ENCODE results near the gene BIRC5. TPM values are rescaled to one million over a fixed set of nuclear protein-coding genes. Genes with fewer than 3 reads are reported as not detected.

BIRC5 gene
- total RNA-seq, 4 donors from 2014 or later, result under 0.01 to 2.0 (median 0.13) TPM; not detected in 1

DNA sequence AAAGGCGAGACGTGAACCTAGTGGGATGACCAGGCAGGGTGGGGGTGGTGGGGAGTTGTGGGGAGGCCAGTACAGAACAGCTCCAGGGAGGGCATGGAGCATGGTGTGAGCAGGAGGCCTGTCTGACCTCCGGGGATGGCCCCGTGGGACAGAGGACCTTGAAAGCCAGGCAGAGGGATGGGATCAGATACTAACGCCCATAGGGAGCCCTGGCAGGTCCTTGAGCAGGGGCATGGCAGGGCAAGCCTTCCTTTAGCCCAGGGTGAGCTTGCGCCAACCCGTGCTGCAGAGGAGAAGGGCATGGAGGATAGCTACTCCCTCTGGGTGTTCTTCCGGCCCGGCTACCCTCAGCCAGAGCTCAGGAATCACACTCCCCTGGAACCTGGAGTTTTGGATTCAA, 52.7 kb downstream of the BIRC5 start:
- H3K27me3 ChIP-seq, result peaks cover 0 to 34% (median 0%) of the 10 kb centered on the region in 4 donors
- WGBS, result 86% methylated on average over 8 of the region's 9 CpGs

DNA sequence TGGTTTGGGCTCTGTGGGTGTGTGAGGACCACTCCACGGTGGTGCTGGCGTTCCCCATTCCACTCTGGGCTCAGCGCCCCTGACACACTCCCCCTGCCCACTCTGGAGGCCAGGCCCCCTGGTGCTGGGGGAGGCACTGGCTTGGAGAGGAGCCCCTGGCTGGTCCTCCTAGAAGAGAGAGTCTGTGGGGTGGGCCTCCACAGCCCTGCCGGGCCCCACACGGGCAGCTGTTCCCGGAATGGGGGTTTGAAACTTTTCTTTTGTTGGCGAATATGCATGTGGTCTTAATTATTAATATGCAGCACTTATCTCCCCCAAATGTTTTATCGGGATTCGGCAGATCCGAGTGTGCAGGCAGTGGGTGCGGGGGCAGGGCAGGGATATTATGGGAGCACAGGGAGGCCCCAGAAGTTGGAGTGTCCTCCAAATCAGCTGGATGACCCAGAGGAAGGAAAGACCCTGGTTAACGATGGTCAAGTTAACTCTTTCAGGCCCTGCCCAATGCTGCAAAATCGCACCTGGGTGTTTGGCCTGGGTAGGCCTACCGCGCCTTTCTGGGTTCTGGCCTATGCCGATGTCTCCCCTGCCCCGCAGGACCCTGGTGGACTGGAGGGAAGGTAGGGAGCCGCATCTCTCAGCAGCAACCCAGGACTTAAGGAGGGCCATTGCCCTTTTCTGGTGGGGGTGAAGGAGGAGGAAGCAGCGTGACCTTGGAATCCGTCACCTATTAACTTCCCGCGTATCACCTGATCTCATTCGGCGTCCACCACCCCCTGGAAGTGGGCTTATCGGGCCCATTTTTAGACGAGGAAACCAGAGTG, 53.4 kb downstream of the BIRC5 start:
- Histone ChIP-seq H3K9me3 (no peaks in the 10 kb centered on the region), H3K4me3 (no peak overlapping the region), H3K36me3 (no peaks in the 10 kb centered on the region), H3K4me1 (peaks cover 18 to 28% (median 22%) of the 10 kb centered on the region in 4 donors), H3K27ac (replicated peaks in 1 of 4) (no peak overlapping the region), H3K27me3 (peaks cover 0 to 41% (median 0%) of the 10 kb centered on the region in 4 donors)
- 81% methylated on average over 21 of the region's 26 CpGs for WGBS
- intact Hi-C loops (cut with DNase I), result no loop called here
- no peak for DNase-seq (ENCODE audit: extremely low spot score)
- TF ChIP-seq POLR2A (IDR thresholded peaks at IDR 0.05; ENCODE audit: low read depth) (no peak), POLR2AphosphoS5 (IDR thresholded peaks at IDR 0.05) (no peak), EP300 (IDR thresholded peaks at IDR 0.05) (no peak)
- TF ChIP-seq, protein P1, sequence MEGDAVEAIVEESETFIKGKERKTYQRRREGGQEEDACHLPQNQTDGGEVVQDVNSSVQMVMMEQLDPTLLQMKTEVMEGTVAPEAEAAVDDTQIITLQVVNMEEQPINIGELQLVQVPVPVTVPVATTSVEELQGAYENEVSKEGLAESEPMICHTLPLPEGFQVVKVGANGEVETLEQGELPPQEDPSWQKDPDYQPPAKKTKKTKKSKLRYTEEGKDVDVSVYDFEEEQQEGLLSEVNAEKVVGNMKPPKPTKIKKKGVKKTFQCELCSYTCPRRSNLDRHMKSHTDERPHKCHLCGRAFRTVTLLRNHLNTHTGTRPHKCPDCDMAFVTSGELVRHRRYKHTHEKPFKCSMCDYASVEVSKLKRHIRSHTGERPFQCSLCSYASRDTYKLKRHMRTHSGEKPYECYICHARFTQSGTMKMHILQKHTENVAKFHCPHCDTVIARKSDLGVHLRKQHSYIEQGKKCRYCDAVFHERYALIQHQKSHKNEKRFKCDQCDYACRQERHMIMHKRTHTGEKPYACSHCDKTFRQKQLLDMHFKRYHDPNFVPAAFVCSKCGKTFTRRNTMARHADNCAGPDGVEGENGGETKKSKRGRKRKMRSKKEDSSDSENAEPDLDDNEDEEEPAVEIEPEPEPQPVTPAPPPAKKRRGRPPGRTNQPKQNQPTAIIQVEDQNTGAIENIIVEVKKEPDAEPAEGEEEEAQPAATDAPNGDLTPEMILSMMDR (IDR thresholded peaks at IDR 0.05), result no peak

More for the DNA sequence above, 52.7 kb downstream of the BIRC5 start:
- intact Hi-C loops (cut with DNase I), result no loop called here
- TF ChIP-seq POLR2AphosphoS5 (IDR thresholded peaks at IDR 0.05) (no peak), POLR2A (IDR thresholded peaks at IDR 0.05; ENCODE audit: low read depth) (no peak), EP300 (IDR thresholded peaks at IDR 0.05) (no peak)
- Histone ChIP-seq H3K4me1 (peaks cover 18 to 28% (median 22%) of the 10 kb centered on the region in 4 donors), H3K4me3 (no peak overlapping the region), H3K36me3 (no peaks in the 10 kb centered on the region), H3K27ac (replicated peaks in 1 of 4) (no peak overlapping the region), H3K9me3 (no peaks in the 10 kb centered on the region)
- DNase-seq (ENCODE audit: extremely low spot score), result no peak

- no peaks in the 10 kb centered on the region for H3K36me3 ChIP-seq
- no peak overlapping the region for H3K27ac ChIP-seq (replicated peaks in 1 of 4)
- intact Hi-C loops (cut with DNase I), result no loop called here
- H3K4me1 ChIP-seq, result peaks cover 13 to 25% (median 20%) of the 10 kb centered on the region in 4 donors
- no peak overlapping the region for H3K4me3 ChIP-seq
- peaks cover 0 to 47% (median 0%) of the 10 kb centered on the region in 4 donors for H3K27me3 ChIP-seq
- DNase-seq (ENCODE audit: extremely low spot score), result no peak
- 84% methylated on average over 11 of the region's 24 CpGs for WGBS
- TF ChIP-seq EP300 (IDR thresholded peaks at IDR 0.05) (no peak), POLR2AphosphoS5 (IDR thresholded peaks at IDR 0.05) (no peak), POLR2A (IDR thresholded peaks at IDR 0.05; ENCODE audit: low read depth) (no peak)
- TF ChIP-seq, protein P1 (IDR thresholded peaks at IDR 0.05), result no peak
- H3K9me3 ChIP-seq, result no peaks in the 10 kb centered on the region
These were observed 54.3 kb downstream of the BIRC5 start for GRCh38 chr17:78268191-78268874.

GRCh38 chr17:78268951-78269905, 55.2 kb downstream of the BIRC5 start:
- DNase-seq (ENCODE audit: extremely low spot score), result no peak
- WGBS, result 60% methylated on average over 33 of the region's 34 CpGs
- H3K9me3 ChIP-seq, result no peaks in the 10 kb centered on the region
- intact Hi-C loops (cut with DNase I), result no loop called here
- H3K36me3 ChIP-seq, result no peaks in the 10 kb centered on the region
- H3K27me3 ChIP-seq, result peaks cover 0 to 47% (median 0%) of the 10 kb centered on the region in 4 donors
- TF ChIP-seq POLR2A (IDR thresholded peaks at IDR 0.05; ENCODE audit: low read depth) (no peak), EP300 (IDR thresholded peaks at IDR 0.05) (no peak), POLR2AphosphoS5 (IDR thresholded peaks at IDR 0.05) (no peak)
- TF ChIP-seq, protein P1 (IDR thresholded peaks at IDR 0.05), result no peak
- H3K4me3 ChIP-seq, result no peak overlapping the region
- no peak overlapping the region for H3K27ac ChIP-seq (replicated peaks in 1 of 4)
- peaks cover 6 to 20% (median 15%) of the 10 kb centered on the region in 4 donors for H3K4me1 ChIP-seq
